Fibroblast of villous mesenchyme (primary cell): ENCODE results near the gene POLH. TPM values are rescaled to one million over a fixed set of nuclear protein-coding genes. Genes with fewer than 3 reads are reported as not detected.

Experiments
- small RNA-seq: library from RNA; depleted of rRNA; stranded (forward); fragments of <200 nt; gene quantifications from one replicate; pipeline ENCODE3, GENCODE V24; 2012
- total RNA-seq: library from RNA; depleted of rRNA; stranded (reverse); fragments of >200 nt; gene quantifications from 2 replicates; pipeline ENCODE4 v1.2.3, GENCODE V29; 2012

Gene POLH
- total RNA-seq, 1 donor = 40.6 TPM

Small RNAs within 50 kb of the gene (small RNA-seq; reads per million reads assigned to genes)
- not detected for gene RF00426

Other genes starting within 250 kb of the POLH start
- gene ZNF318, start 206.5 kb upstream of the POLH start, total RNA-seq = 10.3 and 12.5 TPM in 2 replicates
- gene ABCC10, start 148.6 kb upstream of the POLH start, total RNA-seq = 31.1 and 33.8 TPM in 2 replicates
- 0.64 and 1.7 TPM in 2 replicates for gene DLK2, start 120.6 kb upstream of the POLH start, total RNA-seq
- 13.4 and 13.9 TPM in 2 replicates for gene TJAP1, start 98.6 kb upstream of the POLH start, total RNA-seq
- gene LRRC73, start 65.8 kb upstream of the POLH start, total RNA-seq = under 0.01 TPM in 2 replicates
- 57.3 and 92.8 TPM in 2 replicates for gene YIPF3, start 59.3 kb upstream of the POLH start, total RNA-seq
- 28.5 and 35.8 TPM in 2 replicates for gene POLR1C, start 59.1 kb upstream of the POLH start, total RNA-seq
- gene XPO5, start 147 bp upstream of the POLH start, total RNA-seq = 28.0 and 43.2 TPM in 2 replicates
- gene GTPBP2, start 53.1 kb downstream of the POLH start, total RNA-seq = 50.1 and 69.9 TPM in 2 replicates
- gene MAD2L1BP, start 59.7 kb downstream of the POLH start, total RNA-seq = 18.0 and 20.7 TPM in 2 replicates
- gene RSPH9, start 68.9 kb downstream of the POLH start, total RNA-seq = 0.86 and 0.97 TPM in 2 replicates
- gene MRPS18A, start 111.6 kb downstream of the POLH start, total RNA-seq = 26.8 and 34.8 TPM in 2 replicates
- 84.2 and 132 TPM in 2 replicates for gene VEGFA, start 194.0 kb downstream of the POLH start, total RNA-seq